ENCODE data around the gene PLEKHN1. TPM values are rescaled to one million over a fixed set of nuclear protein-coding genes. Genes with fewer than 3 reads are reported as not detected.
"Not testable (repeated sequence)": the region's sequence is repeated elsewhere in the genome, so short reads cannot be mapped to it uniquely, and the experiment has no call there.

Gene PLEKHN1
- polyA plus RNA-seq, 6 donors from 2014 or later: not detected

GRCh38 chr1:941588-942383, 24.5 kb upstream of the PLEKHN1 start:
- peak overlapping the region in 1 of 6 donors; percentile 74 for H3K27ac Mint-ChIP-seq
- H3K4me1 Mint-ChIP-seq: peaks cover 9 to 16% (median 12%) of the 10 kb centered on the region in 3 donors
- peak; percentile 16 to 28 for ATAC-seq (ENCODE audit: low read depth in 2 of 2)

DNA sequence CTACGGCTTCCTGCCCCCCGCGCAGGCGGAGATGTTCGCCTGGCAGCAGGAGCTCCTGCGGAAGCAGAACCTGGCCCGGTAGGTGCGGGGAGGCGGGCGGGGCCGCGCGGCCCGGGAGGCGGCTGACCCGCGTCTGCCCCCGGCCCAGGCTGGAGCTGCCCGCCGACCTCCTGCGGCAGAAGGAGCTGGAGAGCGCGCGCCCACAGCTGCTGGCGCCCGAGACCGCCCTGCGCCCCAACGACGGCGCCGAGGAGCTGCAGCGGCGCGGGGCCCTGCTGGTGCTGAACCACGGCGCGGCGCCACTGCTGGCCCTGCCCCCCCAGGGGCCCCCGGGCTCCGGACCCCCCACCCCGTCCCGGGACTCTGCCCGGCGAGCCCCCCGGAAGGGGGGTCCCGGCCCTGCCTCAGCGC, 23.9 kb upstream of the PLEKHN1 start:
- Mint-ChIP-seq H3K9me3 (no peaks in the 10 kb centered on the region), H3K27me3 (peaks cover 4 to 38% (median 35%) of the 10 kb centered on the region in 3 donors), H3K4me3 (peak overlapping the region in 1 of 8 donors; percentile 20), H3K36me3 (peaks cover 0 to 9% of the 10 kb centered on the region in 2 donors), H3K27ac (no peak overlapping the region), H3K4me1 (peaks cover 9 to 16% (median 12%) of the 10 kb centered on the region in 3 donors)
- peak in 1 of 2 donors; percentile 9 for ATAC-seq (ENCODE audit: low read depth in 2 of 2)
- DNase-seq: no peak

More at GRCh38 chr1:941588-942383, 24.5 kb upstream of the PLEKHN1 start:
- no peak for DNase-seq
- Mint-ChIP-seq H3K4me3 (peak overlapping the region; percentile 9 to 90 (median 82)), H3K9me3 (no peaks in the 10 kb centered on the region), H3K27me3 (peaks cover 4 to 44% (median 41%) of the 10 kb centered on the region in 3 donors), H3K36me3 (peaks cover 0 to 9% of the 10 kb centered on the region in 2 donors)

GRCh38 chr1:942864-943533, 23.3 kb upstream of the PLEKHN1 start:
- Mint-ChIP-seq H3K36me3 (peaks cover 0 to 9% of the 10 kb centered on the region in 2 donors), H3K4me3 (peak overlapping the region in 5 of 8 donors; percentile 20 to 61 (median 25)), H3K27me3 (peaks cover 4 to 34% (median 29%) of the 10 kb centered on the region in 3 donors), H3K4me1 (peaks cover 9 to 16% (median 12%) of the 10 kb centered on the region in 3 donors), H3K9me3 (no peaks in the 10 kb centered on the region), H3K27ac (no peak overlapping the region)
- ATAC-seq (ENCODE audit: low read depth in 2 of 2) (no peak), DNase-seq (no peak)

DNA sequence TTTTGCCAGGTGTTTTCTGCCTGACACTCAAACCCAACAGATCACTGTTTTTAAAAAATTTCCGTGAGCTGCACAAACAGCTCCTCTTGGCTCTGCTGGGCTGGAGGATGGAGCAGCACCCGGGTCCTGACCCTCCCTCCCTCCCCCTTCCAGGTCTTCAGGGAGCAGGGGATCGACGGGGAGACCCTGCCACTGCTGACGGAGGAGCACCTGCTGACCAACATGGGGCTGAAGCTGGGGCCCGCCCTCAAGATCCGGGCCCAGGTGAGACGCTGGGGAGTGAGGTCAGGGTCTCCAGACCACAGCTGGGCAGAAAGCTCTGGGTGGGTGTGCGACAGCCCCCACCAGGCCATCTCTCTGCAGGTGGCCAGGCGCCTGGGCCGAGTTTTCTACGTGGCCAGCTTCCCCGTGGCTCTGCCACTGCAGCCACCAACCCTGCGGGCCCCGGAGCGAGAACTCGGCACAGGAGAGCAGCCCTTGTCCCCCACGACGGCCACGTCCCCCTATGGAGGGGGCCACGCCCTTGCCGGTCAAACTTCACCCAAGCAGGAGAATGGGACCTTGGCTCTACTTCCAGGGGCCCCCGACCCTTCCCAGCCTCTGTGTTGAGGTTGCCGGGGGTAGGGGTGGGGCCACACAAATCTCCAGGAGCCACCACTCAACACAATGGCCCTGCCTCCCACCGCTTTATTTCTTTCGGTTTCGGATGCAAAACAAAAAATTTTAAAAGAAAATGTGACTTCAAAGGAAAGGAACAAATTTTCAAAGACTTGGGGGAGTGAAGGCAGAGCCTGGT, 22.5 kb upstream of the PLEKHN1 start:
- Mint-ChIP-seq H3K27me3 (peaks cover 4 to 26% (median 22%) of the 10 kb centered on the region in 3 donors), H3K4me3 (peak overlapping the region in 1 of 8 donors; percentile 61), H3K4me1 (peaks cover 9 to 16% (median 12%) of the 10 kb centered on the region in 3 donors), H3K36me3 (peaks cover 0 to 9% of the 10 kb centered on the region in 2 donors), H3K9me3 (no peaks in the 10 kb centered on the region), H3K27ac (no peak overlapping the region)
- DNase-seq (no peak), ATAC-seq (ENCODE audit: low read depth in 2 of 2) (no peak)

- H3K4me3 Mint-ChIP-seq: no peak overlapping the region
- no peak overlapping the region for H3K27ac Mint-ChIP-seq
- peaks cover 6 to 16% (median 12%) of the 10 kb centered on the region in 3 donors for H3K4me1 Mint-ChIP-seq
- peaks cover 4 to 17% (median 13%) of the 10 kb centered on the region in 3 donors for H3K27me3 Mint-ChIP-seq
- H3K36me3 Mint-ChIP-seq: peaks cover 4 to 18% of the 10 kb centered on the region in 2 donors
- DNase-seq: no peak
- no peak for ATAC-seq (ENCODE audit: low read depth in 2 of 2)
- H3K9me3 Mint-ChIP-seq: no peaks in the 10 kb centered on the region
Measured at GRCh38 chr1:944341-945325, 21.6 kb upstream of the PLEKHN1 start.

GRCh38 chr1:945688-946556, 20.4 kb upstream of the PLEKHN1 start:
- DNase-seq: no peak
- no peak for ATAC-seq (ENCODE audit: low read depth in 2 of 2)
- Mint-ChIP-seq H3K9me3 (no peaks in the 10 kb centered on the region), H3K4me1 (peaks cover 6 to 12% (median 9%) of the 10 kb centered on the region in 3 donors), H3K4me3 (peak overlapping the region in 3 of 8 donors; percentile 5 to 61 (median 19)), H3K27me3 (peaks cover 4 to 12% (median 7%) of the 10 kb centered on the region in 3 donors), H3K36me3 (peaks cover 14 to 21% of the 10 kb centered on the region in 2 donors), H3K27ac (peak overlapping the region in 3 of 6 donors; percentile 15 to 47 (median 30))

- H3K9me3 Mint-ChIP-seq; H3K27ac Mint-ChIP-seq; ATAC-seq (ENCODE audit: low read depth in 2 of 2); H3K27me3 Mint-ChIP-seq; DNase-seq; H3K4me3 Mint-ChIP-seq: not testable (repeated sequence)
- H3K4me1 Mint-ChIP-seq: peaks cover 7 to 12% (median 8%) of the 10 kb centered on the region in 3 donors
- H3K36me3 Mint-ChIP-seq: peaks cover 14 to 29% of the 10 kb centered on the region in 2 donors
Measured at GRCh38 chr1:946811-947210, 19.5 kb upstream of the PLEKHN1 start.

DNA sequence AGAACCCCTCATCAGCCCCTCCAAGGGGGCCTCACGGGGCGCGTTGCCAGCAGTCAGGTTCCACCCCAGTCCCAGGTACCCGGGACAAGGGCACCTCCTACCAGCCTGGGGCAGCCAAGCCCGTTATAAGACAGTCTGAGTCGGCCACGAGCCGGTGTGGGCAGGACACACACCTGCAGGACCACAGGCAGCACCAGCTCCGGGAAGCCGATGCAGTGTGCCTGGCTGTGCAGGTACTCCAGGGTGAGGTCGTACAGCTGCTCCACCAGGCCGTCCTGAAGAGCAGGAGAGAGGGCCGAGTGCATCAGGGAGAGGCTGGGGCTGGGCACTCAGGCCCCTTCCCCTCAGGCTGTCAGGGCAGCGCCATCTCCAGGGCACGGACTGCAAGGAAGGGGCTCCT, 18.3 kb upstream of the PLEKHN1 start:
- Mint-ChIP-seq H3K36me3 (peaks cover 14 to 30% of the 10 kb centered on the region in 2 donors), H3K27ac (no peak overlapping the region), H3K4me1 (peaks cover 7 to 12% (median 8%) of the 10 kb centered on the region in 3 donors), H3K27me3 (peaks cover 0 to 4% (median 0%) of the 10 kb centered on the region in 3 donors), H3K9me3 (no peaks in the 10 kb centered on the region), H3K4me3 (no peak overlapping the region)
- no peak for DNase-seq
- ATAC-seq (ENCODE audit: low read depth in 2 of 2): no peak

- no peak overlapping the region for H3K4me3 Mint-ChIP-seq
- H3K9me3 Mint-ChIP-seq: no peaks in the 10 kb centered on the region
- no peaks in the 10 kb centered on the region for H3K27me3 Mint-ChIP-seq
- H3K27ac Mint-ChIP-seq: no peak overlapping the region
- ATAC-seq (ENCODE audit: low read depth in 2 of 2) (no peak), DNase-seq (no peak)
- peaks cover 7 to 11% (median 8%) of the 10 kb centered on the region in 3 donors for H3K4me1 Mint-ChIP-seq
- H3K36me3 Mint-ChIP-seq: peaks cover 14 to 34% of the 10 kb centered on the region in 2 donors
Measured at GRCh38 chr1:950268-950667, 16.0 kb upstream of the PLEKHN1 start.

GRCh38 chr1:950881-951280, 15.4 kb upstream of the PLEKHN1 start:
- no peaks in the 10 kb centered on the region for H3K27me3 Mint-ChIP-seq
- peaks cover 12 to 14% (median 13%) of the 10 kb centered on the region in 3 donors for H3K4me1 Mint-ChIP-seq
- ATAC-seq (ENCODE audit: low read depth in 2 of 2) (no peak), DNase-seq (no peak)
- H3K36me3 Mint-ChIP-seq: peaks cover 14 to 31% of the 10 kb centered on the region in 2 donors
- no peak overlapping the region for H3K4me3 Mint-ChIP-seq
- H3K9me3 Mint-ChIP-seq: no peaks in the 10 kb centered on the region
- no peak overlapping the region for H3K27ac Mint-ChIP-seq

GRCh38 chr1:951364-951763, 14.9 kb upstream of the PLEKHN1 start:
- Mint-ChIP-seq H3K36me3 (peaks cover 14 to 30% of the 10 kb centered on the region in 2 donors), H3K4me1 (peaks cover 12 to 16% (median 13%) of the 10 kb centered on the region in 3 donors), H3K4me3 (peak overlapping the region in 1 of 8 donors; percentile 31), H3K27me3 (no peaks in the 10 kb centered on the region), H3K9me3 (no peaks in the 10 kb centered on the region), H3K27ac (no peak overlapping the region)
- DNase-seq (no peak), ATAC-seq (ENCODE audit: low read depth in 2 of 2) (no peak)

Measured in naive B cell (primary cell).